SIG-M5 (cell line): ENCODE data around the gene IFNW1.

Experiments used
- DNase-seq: peaks from one replicate; lab custom pipeline; 2025; lab: John Stamatoyannopoulos, UW

The IFNW1 gene

DNA sequence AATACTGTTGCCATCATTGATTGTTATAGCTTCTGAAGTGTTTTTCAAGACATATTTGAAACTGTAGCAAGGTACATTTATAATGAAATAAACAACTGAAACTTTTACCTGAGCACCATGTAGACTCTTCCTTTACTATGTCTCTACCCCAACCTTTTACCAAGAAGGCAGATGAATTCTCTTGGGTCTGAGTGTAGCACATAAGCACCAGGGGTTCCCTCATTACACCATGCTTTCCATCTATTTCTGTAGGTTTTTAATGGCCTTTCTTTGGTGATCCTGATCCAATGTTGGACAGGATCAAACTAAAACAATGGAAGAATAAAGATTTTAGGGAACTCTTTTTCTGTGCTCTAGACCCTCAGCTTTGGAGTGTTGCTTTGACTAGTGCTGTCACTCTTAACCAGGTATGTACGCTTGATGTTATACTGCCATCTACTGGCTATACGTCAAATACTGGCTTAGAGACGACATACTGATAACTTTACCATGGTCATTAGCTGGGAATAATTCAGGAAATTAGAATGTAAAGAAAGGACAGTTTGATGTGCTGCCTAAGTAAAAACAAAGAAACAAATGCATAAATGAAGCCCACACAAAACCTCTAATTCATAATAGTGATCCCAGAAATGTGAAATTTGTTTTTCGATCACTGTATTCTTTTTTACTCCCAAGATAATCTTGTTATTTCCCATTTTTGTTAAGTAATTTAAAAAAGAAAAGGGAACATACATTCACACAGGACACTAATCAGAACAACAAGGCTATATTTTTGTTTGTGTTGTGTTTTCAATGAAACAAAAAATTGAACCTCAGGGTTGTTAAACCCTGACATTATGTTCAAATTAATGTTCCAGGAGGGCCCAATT is 30.7 kb downstream of the IFNW1 start:
- DNase-seq = no peak

DNA sequence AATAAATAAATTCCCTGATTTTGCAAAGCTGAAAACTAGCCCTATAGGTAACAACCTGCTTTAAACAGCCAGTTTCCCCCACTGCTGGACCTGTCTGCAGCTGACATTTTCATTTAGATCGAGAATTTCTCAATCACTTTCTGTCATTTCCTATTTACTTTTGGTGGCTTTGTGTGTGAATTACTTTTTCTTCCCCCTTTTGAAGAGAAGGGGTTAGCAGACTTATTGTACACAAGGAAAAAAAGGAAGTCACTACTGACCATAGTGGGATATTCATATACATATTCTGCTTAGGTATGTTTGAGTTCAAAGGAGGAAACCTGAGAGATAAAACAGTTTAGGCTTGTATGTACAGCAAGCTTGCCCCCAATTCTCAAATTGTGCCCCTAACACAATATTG is 36.8 kb downstream of the IFNW1 start:
- peak; percentile 72 for DNase-seq

DNA sequence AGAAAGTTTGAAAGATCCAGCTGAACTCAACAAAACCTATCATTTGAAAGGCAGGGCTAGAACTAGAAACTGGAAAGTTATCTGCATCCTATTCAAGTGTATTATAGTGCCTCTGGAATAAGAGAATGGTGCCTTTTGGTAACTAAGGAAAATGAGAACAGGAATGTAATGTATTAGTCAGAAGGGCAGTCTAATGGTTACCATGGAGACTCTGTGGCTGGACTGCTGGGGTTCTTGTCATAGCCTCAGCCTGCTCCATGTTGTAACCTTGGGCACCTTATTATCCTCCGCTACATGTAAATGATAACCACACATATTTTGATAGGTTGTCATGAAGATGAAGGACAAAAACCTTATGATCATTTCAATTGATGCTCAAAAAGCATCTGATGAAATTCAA is 39.3 kb downstream of the IFNW1 start:
- DNase-seq = no peak

DNA sequence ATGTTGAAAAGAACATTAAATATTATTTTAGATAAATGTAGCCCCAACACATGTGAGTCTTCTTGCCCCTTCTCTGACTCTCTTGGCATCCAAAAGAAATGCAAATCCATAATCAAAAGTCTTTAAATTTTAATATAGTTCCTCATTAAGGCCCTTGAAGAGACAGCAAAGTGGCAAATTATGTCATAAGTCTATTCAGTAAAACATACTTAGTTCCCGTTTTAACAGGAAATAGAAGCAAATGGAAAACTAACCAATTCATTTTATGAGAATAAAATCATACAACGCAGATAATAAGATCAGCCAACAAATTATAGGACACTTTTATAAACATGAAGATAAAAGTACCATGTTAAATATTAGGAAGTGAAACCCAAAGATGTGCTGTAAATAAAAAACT is 43.8 kb downstream of the IFNW1 start:
- DNase-seq = no peak

DNA sequence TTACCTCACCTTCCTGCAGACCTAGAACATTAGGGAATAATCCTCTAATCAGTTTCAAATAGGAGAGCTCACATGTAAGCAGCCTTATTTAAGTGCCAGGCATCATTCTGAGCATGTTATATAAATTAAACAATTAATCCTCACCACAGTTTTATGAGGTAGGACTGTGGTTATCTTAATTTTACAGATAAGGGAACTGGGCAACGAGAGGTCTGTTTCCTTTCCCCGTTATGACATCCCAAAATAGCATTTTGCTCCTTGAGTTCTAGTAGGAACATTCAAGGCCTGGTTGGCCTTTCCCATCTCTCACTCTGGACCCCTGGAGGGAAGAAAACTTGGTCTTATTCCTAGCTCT is 44.8 kb downstream of the IFNW1 start:
- no peak for DNase-seq

DNA sequence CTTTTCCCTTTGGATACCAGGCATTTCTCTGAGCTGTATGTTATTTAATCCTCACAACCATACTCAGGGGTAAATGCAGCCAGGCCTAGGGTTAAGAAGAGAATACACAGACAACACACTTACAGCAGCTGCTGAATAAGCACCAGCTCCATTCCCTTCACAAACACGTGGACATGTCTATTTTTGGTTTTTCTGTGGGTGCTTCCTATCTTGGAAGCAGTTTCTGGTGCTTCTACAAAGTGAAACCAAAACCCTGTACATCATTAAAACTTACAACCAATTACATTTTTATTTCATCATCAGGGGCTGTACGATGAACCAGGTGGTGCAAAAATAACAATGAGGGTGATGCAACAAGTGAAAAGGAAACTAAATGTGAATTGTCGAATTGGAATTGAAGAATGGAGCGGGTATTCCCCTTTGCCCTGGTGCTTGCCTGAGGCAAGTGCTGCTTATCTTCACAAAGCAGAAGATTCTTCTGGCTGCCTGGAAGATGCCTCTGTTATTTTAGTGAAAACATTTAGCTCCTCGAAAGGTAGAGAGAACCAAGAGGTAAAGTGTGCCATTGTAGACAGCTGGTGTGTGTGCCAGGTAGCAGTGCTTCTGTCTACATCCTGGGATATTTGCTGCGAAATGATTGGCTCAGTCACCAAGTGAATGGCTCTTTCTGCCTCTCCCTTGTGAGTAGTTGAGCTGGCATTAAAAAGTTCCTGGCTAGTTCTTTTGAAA is 45.3 kb downstream of the IFNW1 start:
- DNase-seq = peak; percentile 24

DNA sequence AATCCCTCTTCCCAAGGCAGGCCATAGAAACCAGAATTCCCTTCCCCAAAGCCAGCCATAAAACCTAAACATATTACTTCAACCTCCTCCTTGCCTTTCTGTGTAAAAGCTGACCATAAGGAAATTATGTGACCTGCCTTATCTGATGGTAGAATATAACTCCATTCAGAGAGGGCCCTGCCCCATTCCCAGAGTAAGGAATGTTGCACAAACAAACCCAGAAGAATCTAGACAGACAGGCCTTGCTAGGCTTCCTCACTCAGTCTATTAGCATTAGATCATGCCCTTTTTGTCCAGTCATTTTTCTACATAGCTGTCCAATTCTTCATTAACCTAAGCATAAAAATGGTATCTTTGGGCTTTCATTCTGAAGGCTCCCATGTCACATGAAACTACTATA is 46.1 kb downstream of the IFNW1 start:
- no peak for DNase-seq
